Endothelial cell of umbilical vein (primary cell): ENCODE results near the gene CUL9. TPM values are rescaled to one million over a fixed set of nuclear protein-coding genes. Genes with fewer than 3 reads are reported as not detected.

Experiments
- BruUV-seq: library from RNA; stranded (reverse); fragments of 400-500 nt; replicated peaks from 2 replicates; lab custom pipeline; 2021; lab: Mats Ljungman, UMichigan
- CTCF ChIA-PET: fragments of 300-600, 350-600 bp; sonication (Branson Sonifier 250); formaldehyde crosslinking; loops from one replicate; lab custom pipeline; 2021; ENCODE audit warnings: antibody characterized with exemption, inconsistent platforms; lab: Charles Lee
- POLR2A ChIA-PET: fragments of 300-600, 350-600 bp; sonication (Branson Sonifier 250); formaldehyde crosslinking; loops from one replicate; lab custom pipeline; 2021; ENCODE audit warnings: antibody characterized with exemption, inconsistent platforms; lab: Charles Lee
- DNase-seq: peaks from one replicate; pipeline ENCODE4 v3.0.0-alpha.2; 2011; ENCODE audit warnings: low read depth, low spot score
- FAIRE-seq: peaks from 2 replicates; lab custom pipeline; 2011; peaks lifted over from hg19 to GRCh38; lab: Jason Lieb, UNC
- H2AFZ ChIP-seq: 2 replicates; pipeline ENCODE4 v1.6.0; 2012; ENCODE audit warnings: low read depth, low read length, control low read depth, inconsistent platforms
- H3K27ac ChIP-seq: 2 replicates; pipeline ENCODE4 v1.5.1; 2011; ENCODE audit warnings: low read depth, mild to moderate bottlenecking, control low read depth, low read length, moderate library complexity; ENCODE audit not compliant: insufficient read depth
- H3K27me3 ChIP-seq, 2 experiments: 2 replicates each; pipeline versions ENCODE4 v1.6.0 to v1.6.1; 2011; ENCODE audit warnings: low read length in 2 of 2, mixed read lengths in 1 of 2; ENCODE audit not compliant: control insufficient read depth in 2 of 2, insufficient read depth in 2 of 2
- H3K36me3 ChIP-seq, 2 experiments: 2 replicates in 1 of 2; 3 replicates in 1 of 2; pipeline ENCODE4 v1.5.1; 2011; ENCODE audit warnings: low read length in 2 of 2, mild to moderate bottlenecking in 1 of 2, moderate library complexity in 1 of 2; ENCODE audit not compliant: control insufficient read depth in 2 of 2, insufficient read depth in 2 of 2; ENCODE audit errors: extremely low read depth in 1 of 2
- H3K4me1 ChIP-seq: 3 replicates; pipeline ENCODE4 v1.5.1; 2011; ENCODE audit warnings: mild to moderate bottlenecking, low read length; ENCODE audit not compliant: control insufficient read depth, insufficient read depth; ENCODE audit errors: extremely low read depth
- H3K4me2 ChIP-seq: 2 replicates; pipeline ENCODE4 v1.6.1; 2011; ENCODE audit warnings: low read length, control low read depth, mixed read lengths; ENCODE audit not compliant: insufficient read depth
- H3K4me3 ChIP-seq, 3 experiments: fragments of 200-600 bp in 1 of 3; sonication (generic), shearing (Covaris generic) in 1 of 3; replicated peaks in 1 of 3; 2 replicates each; pipeline ENCODE4 v1.5.1; 2011 to 2016; ENCODE audit warnings: control low read depth in 3 of 3, low read length in 3 of 3, mild to moderate bottlenecking in 2 of 3, inconsistent platforms in 1 of 3, low read depth in 1 of 3, moderate library complexity in 1 of 3; ENCODE audit not compliant: insufficient read depth in 1 of 3
- H3K79me2 ChIP-seq: 2 replicates; pipeline ENCODE4 v1.6.0; 2012; ENCODE audit warnings: low read length, inconsistent platforms; ENCODE audit not compliant: control insufficient read depth, insufficient read depth
- H3K9ac ChIP-seq: replicated peaks from 2 replicates; pipeline ENCODE3; 2011; ENCODE audit warnings: low read length, control low read depth; ENCODE audit not compliant: insufficient read depth; ENCODE audit errors: extremely low read depth
- H3K9me1 ChIP-seq: replicated peaks from 3 replicates; pipeline ENCODE4 v1.6.0; 2011; ENCODE audit warnings: mild to moderate bottlenecking, low read length; ENCODE audit not compliant: control insufficient read depth, insufficient read depth; ENCODE audit errors: extremely low read depth
- H3K9me3 ChIP-seq: replicated peaks from 2 replicates; pipeline ENCODE4 v1.5.1; 2012; ENCODE audit warnings: low read length, inconsistent platforms; ENCODE audit not compliant: control insufficient read depth, insufficient read depth
- H4K20me1 ChIP-seq: replicated peaks from 2 replicates; pipeline ENCODE3; 2011; ENCODE audit warnings: mild to moderate bottlenecking, low read length; ENCODE audit not compliant: control insufficient read depth, insufficient read depth; ENCODE audit errors: extremely low read depth
- EZH2 ChIP-seq: IDR thresholded peaks from 2 replicates; pipeline ENCODE4 v1.6.1; 2012; ENCODE audit warnings: borderline replicate concordance, low read depth, mild to moderate bottlenecking, moderate library complexity, low read length, inconsistent platforms; ENCODE audit not compliant: severe bottlenecking
- FOS ChIP-seq: IDR thresholded peaks from 2 replicates; pipeline ENCODE4 v1.6.1; 2011; ENCODE audit warnings: mild to moderate bottlenecking, low read length, moderate library complexity, borderline replicate concordance; ENCODE audit not compliant: insufficient read depth
- GATA2 ChIP-seq: IDR thresholded peaks from 2 replicates; pipeline ENCODE4 v1.7.0; 2011; ENCODE audit warnings: low read depth, mild to moderate bottlenecking, moderate library complexity, mixed read lengths, low read length; ENCODE audit not compliant: insufficient read length, insufficient read depth
- JUN ChIP-seq: IDR thresholded peaks from 2 replicates; pipeline ENCODE4 v1.6.1; 2011; ENCODE audit warnings: borderline replicate concordance, low read depth; ENCODE audit not compliant: insufficient read length, insufficient read depth
- MYC ChIP-seq: IDR thresholded peaks from one replicate; pipeline ENCODE4 v1.6.1; 2011; ENCODE audit warnings: mild to moderate bottlenecking, low read depth, low read length
- POLR2A ChIP-seq: IDR thresholded peaks from 2 replicates; pipeline ENCODE4 v1.6.1; 2012; ENCODE audit warnings: low read depth, mild to moderate bottlenecking, control low read depth, low read length
- POLR2AphosphoS5 ChIP-seq: IDR thresholded peaks from 2 replicates; pipeline ENCODE4 v1.6.1; 2012; ENCODE audit warnings: low read depth, mild to moderate bottlenecking, control low read depth, low read length, moderate library complexity; ENCODE audit not compliant: insufficient read depth
- dilution Hi-C: fragments of 300-500 bp; cut with MboI; formaldehyde crosslinking; loops from one replicate; pipeline ENCODE4 v1.15.0; 2019; ENCODE audit warnings: low sequenced_read_pairs; ENCODE audit not compliant: extremely low pct_ligation_motif_present
- intact Hi-C: fragments of 100-400 bp; cut with micrococcal nuclease; formaldehyde crosslinking; loops from one replicate; pipeline ENCODE4 v1.10.0; 2022
- polyA plus RNA-seq, 4 experiments: library from polyadenylated mRNA; depleted of rRNA in 3 of 4; stranded (reverse) in 3 of 4; unstranded in 1 of 4; fragments of >200 nt; gene quantifications; 2 replicates each; pipeline versions ENCODE4 v1.2.1 to v1.2.3, GENCODE V29; 2011 to 2012; ENCODE audit warnings: missing spikeins in 1 of 4
- total RNA-seq: library from RNA; stranded (reverse); gene quantifications from 2 replicates; pipeline ENCODE4 v1.2.3, GENCODE V29; 2021
- TF ChIP-seq, protein P1 (sequence below), 2 donors: IDR thresholded peaks; 1 replicate in 1 of 2; 2 replicates in 1 of 2; pipeline ENCODE4 v1.5.1; 2011; ENCODE audit warnings: low read length in 2 of 2, mild to moderate bottlenecking in 2 of 2, moderate library complexity in 2 of 2, control low read depth in 1 of 2, inconsistent platforms in 1 of 2, low read depth in 1 of 2; ENCODE audit not compliant: insufficient read depth in 1 of 2; ENCODE audit errors: extremely low read depth in 1 of 2
- TF ChIP-seq, protein P2 (sequence below): IDR thresholded peaks from 2 replicates; pipeline ENCODE4 v1.6.1; 2011; ENCODE audit not compliant: insufficient read depth, insufficient read length

Gene CUL9
- total and polyA plus RNA-seq, 2 donors (not counting 3 experiments of a cell fraction or from before 2014, with no cell fraction given), result 38.7 to 46.0 TPM

DNA sequence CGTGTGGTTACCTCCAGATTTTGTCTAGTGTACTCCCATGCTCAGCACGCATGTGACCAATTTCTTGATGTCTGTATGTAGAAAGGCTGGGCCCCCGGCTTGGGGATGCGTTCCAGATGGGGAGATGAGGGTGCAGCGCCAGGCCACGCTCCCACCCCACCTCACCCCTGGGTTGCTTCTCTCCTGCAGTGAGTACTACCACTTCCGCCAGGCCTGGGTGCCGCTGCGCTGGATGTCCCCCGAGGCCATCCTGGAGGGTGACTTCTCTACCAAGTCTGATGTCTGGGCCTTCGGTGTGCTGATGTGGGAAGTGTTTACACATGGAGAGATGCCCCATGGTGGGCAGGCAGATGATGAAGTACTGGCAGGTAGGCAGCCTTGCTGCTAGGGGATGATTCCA, 22.4 kb upstream of the CUL9 start:
- Histone ChIP-seq H3K36me3 (no peaks in the 10 kb centered on the region), H3K79me2 (no peaks in the 10 kb centered on the region), H3K9me3 (no peaks in the 10 kb centered on the region), H3K9me1 (no peaks in the 10 kb centered on the region), H2AFZ (no peak overlapping the region), H3K27me3 (no peaks in the 10 kb centered on the region), H3K4me1 (no peaks in the 10 kb centered on the region), H4K20me1 (no peaks in the 10 kb centered on the region), H3K4me3 (no peak overlapping the region), H3K27ac (no peak overlapping the region), H3K9ac (no peak overlapping the region), H3K4me2 (no peak overlapping the region)
- TF ChIP-seq MYC (no peak), JUN (no peak), FOS (no peak), POLR2AphosphoS5 (no peak), EZH2 (no peak), POLR2A (no peak), GATA2 (no peak)
- TF ChIP-seq, protein P1, sequence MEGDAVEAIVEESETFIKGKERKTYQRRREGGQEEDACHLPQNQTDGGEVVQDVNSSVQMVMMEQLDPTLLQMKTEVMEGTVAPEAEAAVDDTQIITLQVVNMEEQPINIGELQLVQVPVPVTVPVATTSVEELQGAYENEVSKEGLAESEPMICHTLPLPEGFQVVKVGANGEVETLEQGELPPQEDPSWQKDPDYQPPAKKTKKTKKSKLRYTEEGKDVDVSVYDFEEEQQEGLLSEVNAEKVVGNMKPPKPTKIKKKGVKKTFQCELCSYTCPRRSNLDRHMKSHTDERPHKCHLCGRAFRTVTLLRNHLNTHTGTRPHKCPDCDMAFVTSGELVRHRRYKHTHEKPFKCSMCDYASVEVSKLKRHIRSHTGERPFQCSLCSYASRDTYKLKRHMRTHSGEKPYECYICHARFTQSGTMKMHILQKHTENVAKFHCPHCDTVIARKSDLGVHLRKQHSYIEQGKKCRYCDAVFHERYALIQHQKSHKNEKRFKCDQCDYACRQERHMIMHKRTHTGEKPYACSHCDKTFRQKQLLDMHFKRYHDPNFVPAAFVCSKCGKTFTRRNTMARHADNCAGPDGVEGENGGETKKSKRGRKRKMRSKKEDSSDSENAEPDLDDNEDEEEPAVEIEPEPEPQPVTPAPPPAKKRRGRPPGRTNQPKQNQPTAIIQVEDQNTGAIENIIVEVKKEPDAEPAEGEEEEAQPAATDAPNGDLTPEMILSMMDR (IDR thresholded peaks at IDR 0.05; ENCODE audit: extremely low read depth in 1 of 2, insufficient read depth in 1 of 2, low read depth in 1 of 2, low read length in 2 of 2), result no peak
- TF ChIP-seq, protein P2, sequence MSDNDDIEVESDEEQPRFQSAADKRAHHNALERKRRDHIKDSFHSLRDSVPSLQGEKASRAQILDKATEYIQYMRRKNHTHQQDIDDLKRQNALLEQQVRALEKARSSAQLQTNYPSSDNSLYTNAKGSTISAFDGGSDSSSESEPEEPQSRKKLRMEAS, result no peak
- dilution Hi-C loops (no loop called here), intact Hi-C loops (no loop called here)
- FAIRE-seq, result no peak
- ChIA-PET CTCF (interaction anchor here (2.4 kb wide), 1 partner anchor 16 kb away, joined by 9 read pairs; no protein-coding TSS in a partner anchor), POLR2A (no interaction called here)
- no TSS peak for BruUV-seq
- DNase-seq, result no peak
